WERI-Rb-1 (cell line): ENCODE measurements around the gene CNTNAP2.

Experiments used
- DNase-seq: peaks from one replicate; pipeline ENCODE4 v3.0.0-alpha.2; 2020
- H3K27ac ChIP-seq: fragments of 250-450 bp; sonication (Bioruptor Pico); 2 replicates; pipeline ENCODE4 v1.5.1; 2020; ENCODE audit warnings: mild to moderate bottlenecking, moderate library complexity
- H3K27me3 ChIP-seq: fragments of 250-450 bp; sonication (Bioruptor Pico); 2 replicates; pipeline ENCODE4 v1.5.1; 2021; ENCODE audit warnings: mild to moderate bottlenecking, low read depth, moderate library complexity; ENCODE audit not compliant: insufficient read depth, severe bottlenecking
- H3K36me3 ChIP-seq: fragments of 250-450 bp; sonication (Bioruptor Pico); 2 replicates; pipeline ENCODE4 v1.5.1; 2020; ENCODE audit warnings: mild to moderate bottlenecking, moderate library complexity
- H3K4me3 ChIP-seq: 2 replicates; pipeline ENCODE4 v1.5.1; 2011; ENCODE audit warnings: low read depth, mild to moderate bottlenecking, control low read depth, low read length
- H3K9me3 ChIP-seq: fragments of 250-450 bp; sonication (Bioruptor Pico); 2 replicates; pipeline ENCODE4 v1.5.1; 2021; ENCODE audit warnings: mild to moderate bottlenecking, moderate library complexity; ENCODE audit not compliant: severe bottlenecking
- TF ChIP-seq, protein P1 (sequence below): IDR thresholded peaks from 2 replicates; pipeline ENCODE4 v1.5.1; 2011; ENCODE audit warnings: low read depth, mild to moderate bottlenecking, control low read depth, inconsistent platforms, low read length

The CNTNAP2 gene

DNA sequence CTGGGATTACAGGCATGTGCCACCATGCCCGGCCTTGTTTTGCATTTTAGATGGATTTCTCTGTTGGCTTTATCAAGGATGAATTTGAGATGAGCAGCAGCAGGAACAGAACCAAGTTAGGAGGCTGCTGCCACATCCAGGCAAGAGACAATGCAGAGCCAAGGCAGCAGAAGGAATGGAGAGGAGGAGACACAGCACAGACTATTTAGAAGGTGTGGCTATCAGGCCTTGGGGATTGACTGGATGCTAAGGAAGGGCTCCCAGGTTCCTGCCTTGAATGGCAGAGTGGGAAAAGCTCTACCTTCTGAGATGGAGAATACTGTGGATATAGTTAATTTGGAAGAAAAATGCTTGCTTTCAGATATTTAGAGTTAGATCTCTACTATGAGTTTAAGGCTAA is 1989.3 kb downstream of the CNTNAP2 start:
- Histone ChIP-seq H3K27me3 (no peaks in the 10 kb centered on the region), H3K4me3 (no peak overlapping the region), H3K9me3 (no peaks in the 10 kb centered on the region), H3K36me3 (no peaks in the 10 kb centered on the region), H3K27ac (no peak overlapping the region)
- no peak for DNase-seq
- TF ChIP-seq, protein P1, sequence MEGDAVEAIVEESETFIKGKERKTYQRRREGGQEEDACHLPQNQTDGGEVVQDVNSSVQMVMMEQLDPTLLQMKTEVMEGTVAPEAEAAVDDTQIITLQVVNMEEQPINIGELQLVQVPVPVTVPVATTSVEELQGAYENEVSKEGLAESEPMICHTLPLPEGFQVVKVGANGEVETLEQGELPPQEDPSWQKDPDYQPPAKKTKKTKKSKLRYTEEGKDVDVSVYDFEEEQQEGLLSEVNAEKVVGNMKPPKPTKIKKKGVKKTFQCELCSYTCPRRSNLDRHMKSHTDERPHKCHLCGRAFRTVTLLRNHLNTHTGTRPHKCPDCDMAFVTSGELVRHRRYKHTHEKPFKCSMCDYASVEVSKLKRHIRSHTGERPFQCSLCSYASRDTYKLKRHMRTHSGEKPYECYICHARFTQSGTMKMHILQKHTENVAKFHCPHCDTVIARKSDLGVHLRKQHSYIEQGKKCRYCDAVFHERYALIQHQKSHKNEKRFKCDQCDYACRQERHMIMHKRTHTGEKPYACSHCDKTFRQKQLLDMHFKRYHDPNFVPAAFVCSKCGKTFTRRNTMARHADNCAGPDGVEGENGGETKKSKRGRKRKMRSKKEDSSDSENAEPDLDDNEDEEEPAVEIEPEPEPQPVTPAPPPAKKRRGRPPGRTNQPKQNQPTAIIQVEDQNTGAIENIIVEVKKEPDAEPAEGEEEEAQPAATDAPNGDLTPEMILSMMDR, result no peak

- H3K27ac ChIP-seq, result no peak overlapping the region
- no peaks in the 10 kb centered on the region for H3K27me3 ChIP-seq
- no peak for DNase-seq
- H3K36me3 ChIP-seq, result no peaks in the 10 kb centered on the region
- TF ChIP-seq, protein P1, result no peak
- no peak overlapping the region for H3K4me3 ChIP-seq
- no peaks in the 10 kb centered on the region for H3K9me3 ChIP-seq
Observed at GRCh38 chr7:148107443-148108127, 1991.0 kb downstream of the CNTNAP2 start.

DNA sequence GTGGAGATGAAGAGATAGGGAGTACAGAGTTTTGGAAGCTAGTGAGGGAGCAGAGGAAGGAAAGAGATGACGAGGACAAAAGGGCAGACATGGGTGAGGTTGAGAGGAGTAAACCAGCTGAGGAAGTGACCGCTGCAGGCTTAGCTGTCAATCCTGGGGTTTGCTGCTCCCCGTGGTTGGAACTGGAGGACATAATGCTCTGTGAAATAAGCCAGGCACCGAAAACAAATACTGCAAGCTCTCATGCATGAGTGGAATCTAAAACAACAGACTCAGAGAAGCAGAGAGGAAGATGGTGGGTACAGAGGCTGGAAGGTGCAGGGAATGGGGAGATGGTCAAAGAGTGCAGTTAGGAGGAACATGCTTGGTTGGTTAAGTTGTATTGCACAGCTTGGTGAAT is 1991.8 kb downstream of the CNTNAP2 start:
- no peak for DNase-seq
- Histone ChIP-seq H3K27me3 (no peaks in the 10 kb centered on the region), H3K36me3 (no peaks in the 10 kb centered on the region), H3K9me3 (no peaks in the 10 kb centered on the region), H3K4me3 (no peak overlapping the region), H3K27ac (no peak overlapping the region)
- TF ChIP-seq, protein P1, result no peak

DNA sequence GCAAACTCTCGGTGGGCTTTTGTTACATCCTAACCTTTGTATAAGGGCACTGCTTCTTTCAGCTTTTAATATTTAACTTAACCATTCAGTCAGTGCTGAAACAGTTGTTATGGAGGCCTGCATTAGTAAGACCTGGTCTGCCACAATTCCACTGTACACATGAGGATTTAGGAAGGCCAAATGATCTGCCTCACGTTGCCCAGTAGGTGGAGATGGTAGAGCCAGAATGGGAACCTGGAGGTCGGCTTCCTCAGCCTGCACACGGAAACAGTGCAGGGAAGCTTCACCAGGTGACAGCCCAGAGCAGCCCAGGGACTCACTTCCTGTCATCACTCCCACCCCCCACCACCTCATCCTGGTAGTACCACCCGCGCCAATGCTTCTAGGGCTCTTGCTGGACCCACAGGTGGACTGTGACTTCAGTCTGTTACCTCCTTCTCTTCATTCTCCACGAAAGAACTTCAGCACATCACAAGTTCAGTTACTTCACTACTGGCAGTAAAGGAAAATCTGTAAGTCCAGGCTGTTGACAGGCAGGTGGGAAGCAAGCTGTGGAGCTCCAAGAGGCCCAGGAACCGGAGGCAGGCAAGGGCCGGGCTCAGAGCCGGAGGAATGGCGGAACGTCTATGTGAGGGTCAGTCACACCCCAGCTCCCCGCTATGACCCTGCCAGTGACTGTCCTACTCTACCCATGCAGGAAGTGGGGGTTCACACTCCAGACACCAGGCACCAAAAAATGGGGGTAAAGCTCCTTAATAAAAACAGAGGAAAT is 1993.7 kb downstream of the CNTNAP2 start:
- H3K36me3 ChIP-seq, result no peaks in the 10 kb centered on the region
- H3K9me3 ChIP-seq, result no peaks in the 10 kb centered on the region
- peak; percentile 10 for DNase-seq
- H3K27ac ChIP-seq, result no peak overlapping the region
- H3K4me3 ChIP-seq, result no peak overlapping the region
- TF ChIP-seq, protein P1, result peak; percentile 44; the same call in 1 of the 2 replicates
- no peaks in the 10 kb centered on the region for H3K27me3 ChIP-seq

DNA sequence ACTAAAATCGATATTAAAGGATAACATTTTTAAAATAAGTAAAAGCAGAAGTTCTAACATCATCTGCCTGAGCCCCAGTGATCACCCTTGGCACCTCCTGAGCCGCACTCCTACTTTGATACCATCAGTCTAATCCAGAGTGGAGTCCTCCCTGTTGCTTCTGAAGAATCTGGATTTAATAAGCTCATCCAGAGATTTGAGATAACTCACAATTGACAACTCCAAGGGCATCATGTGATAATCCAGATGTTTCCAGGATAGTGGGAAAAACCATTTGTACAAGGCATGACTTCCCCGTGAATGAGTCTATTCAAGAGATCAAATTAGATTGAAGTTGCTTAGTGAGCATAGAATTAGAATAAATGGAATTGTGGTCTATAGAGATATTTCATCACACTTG is 1998.2 kb downstream of the CNTNAP2 start:
- no peaks in the 10 kb centered on the region for H3K27me3 ChIP-seq
- H3K9me3 ChIP-seq, result no peaks in the 10 kb centered on the region
- H3K4me3 ChIP-seq, result no peak overlapping the region
- no peaks in the 10 kb centered on the region for H3K36me3 ChIP-seq
- TF ChIP-seq, protein P1, result no peak
- no peak for DNase-seq
- H3K27ac ChIP-seq, result no peak overlapping the region
